HAP-1 (cell line): ENCODE data around the gene ARL2.
"Not testable (repeated sequence)": the region's sequence is repeated elsewhere in the genome, so short reads cannot be mapped to it uniquely, and the experiment has no call there.

Experiments used
- DNase-seq, 2 experiments: peaks; one replicate each; pipeline ENCODE4 v3.0.0-alpha.2; 2016 to 2020; ENCODE audit warnings: low spot score in 2 of 2
- H3K27me3 ChIP-seq: fragments of 250-450 bp; sonication (Bioruptor Pico); 2 replicates; pipeline ENCODE4 v1.5.1; 2020; ENCODE audit warnings: low read depth, mild to moderate bottlenecking, moderate library complexity
- H3K36me3 ChIP-seq: fragments of 250-450 bp; sonication (Bioruptor Pico); replicated peaks from 2 replicates; pipeline ENCODE4 v1.5.1; 2020; ENCODE audit warnings: mild to moderate bottlenecking
- H3K4me1 ChIP-seq: fragments of 250-450 bp; sonication (Bioruptor Pico); 2 replicates; pipeline ENCODE4 v1.5.1; 2020; ENCODE audit warnings: mild to moderate bottlenecking
- H3K4me3 ChIP-seq: fragments of 250-450 bp; sonication (Bioruptor Pico); 2 replicates; pipeline ENCODE4 v1.5.1; 2020; ENCODE audit warnings: mild to moderate bottlenecking, moderate library complexity
- H3K9me3 ChIP-seq: fragments of 250-450 bp; sonication (Bioruptor Pico); 2 replicates; pipeline ENCODE4 v1.5.1; 2020; ENCODE audit warnings: mild to moderate bottlenecking, moderate library complexity
- in situ Hi-C: fragments of 300-500 bp; cut with MboI; formaldehyde crosslinking; loops from 3 replicates; pipeline ENCODE4 v1.14.3; 2020; ENCODE audit warnings: low sequenced_read_pairs, inconsistent platforms, mixed read lengths

ARL2 gene

GRCh38 chr11:64996710-64997380 is 17.1 kb upstream of the ARL2 start, which contains the start of gene BATF2:
TSS of gene BATF2 (minus strand) at chr11:64996971. CDS start at chr11:64996914, 57 bp downstream.
- no peaks in the 10 kb centered on the region for H3K9me3 ChIP-seq
- H3K27me3 ChIP-seq: 0 out of 2 replicates have a peak, but pooled peaks cover 3% of the 10 kb centered on the region
- peak; percentile 41 to 67 for DNase-seq
- H3K4me1 ChIP-seq: peaks cover 6% of the 10 kb centered on the region; the same call in 1 of the 2 replicates
- H3K36me3 ChIP-seq: no peaks in the 10 kb centered on the region
- H3K4me3 ChIP-seq: no peak within 1 kb of the TSS
- in situ Hi-C loops: no loop called here

GRCh38 chr11:64998141-64998540 is 15.8 kb upstream of the ARL2 start:
- H3K27me3 ChIP-seq: 0 out of 2 replicates have a peak, but pooled peaks cover 3% of the 10 kb centered on the region
- in situ Hi-C loops: no loop called here
- no peaks in the 10 kb centered on the region for H3K36me3 ChIP-seq
- peaks cover 6% of the 10 kb centered on the region; the same call in 1 of the 2 replicates for H3K4me1 ChIP-seq
- H3K4me3 ChIP-seq: no peak overlapping the region
- H3K9me3 ChIP-seq: no peaks in the 10 kb centered on the region
- no peak for DNase-seq

DNA sequence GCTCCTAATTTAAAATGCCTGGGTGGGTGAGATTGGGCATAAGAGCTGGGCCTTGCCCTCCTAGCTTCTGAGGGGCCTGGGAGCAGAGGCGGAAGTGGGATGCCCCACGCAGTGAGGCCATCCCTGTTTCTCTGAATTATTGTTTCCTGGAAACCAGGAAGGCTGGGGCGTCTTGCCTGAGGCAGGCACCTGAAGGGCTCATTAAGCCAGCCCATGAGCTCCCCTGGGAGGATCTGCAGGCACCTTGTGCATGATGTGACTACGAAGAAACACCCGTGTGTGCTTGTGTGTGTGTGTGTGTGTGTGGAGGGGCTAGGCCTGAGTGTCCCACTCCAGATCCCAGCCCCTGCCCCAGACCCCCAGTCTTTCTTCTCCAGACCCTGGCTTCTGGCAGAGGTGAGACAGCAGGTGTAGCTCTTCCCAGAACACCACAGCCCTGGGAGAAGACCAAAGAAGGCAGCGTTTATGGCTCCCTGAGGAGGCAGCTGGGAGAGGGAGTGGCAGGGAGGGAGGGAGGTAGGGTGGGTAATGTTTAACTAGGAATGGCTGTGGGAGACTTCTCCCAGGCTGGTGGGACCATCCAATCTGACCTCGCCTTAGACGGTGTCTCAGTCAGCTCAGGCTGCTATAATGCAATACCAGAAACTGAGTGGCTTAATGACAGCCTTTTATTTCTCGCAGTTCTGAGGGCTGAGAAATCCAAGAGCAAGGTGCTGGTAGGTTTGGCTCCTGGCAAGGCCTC is 15.1 kb upstream of the ARL2 start:
- H3K36me3 ChIP-seq: no peaks in the 10 kb centered on the region
- in situ Hi-C loops: no loop called here
- peaks cover 6% of the 10 kb centered on the region; the same call in 1 of the 2 replicates for H3K4me1 ChIP-seq
- no peak for DNase-seq
- H3K4me3 ChIP-seq: no peak overlapping the region
- no peaks in the 10 kb centered on the region for H3K27me3 ChIP-seq
- no peaks in the 10 kb centered on the region for H3K9me3 ChIP-seq

GRCh38 chr11:64999478-64999877 is 14.5 kb upstream of the ARL2 start:
- H3K36me3 ChIP-seq: no peaks in the 10 kb centered on the region
- H3K9me3 ChIP-seq: no peaks in the 10 kb centered on the region
- DNase-seq: no peak
- H3K4me3 ChIP-seq: no peak overlapping the region
- in situ Hi-C loops: no loop called here
- no peaks in the 10 kb centered on the region for H3K27me3 ChIP-seq
- peaks cover 6% of the 10 kb centered on the region; the same call in 1 of the 2 replicates for H3K4me1 ChIP-seq

- H3K36me3 ChIP-seq: no peaks in the 10 kb centered on the region
- no peak for DNase-seq
- no peak overlapping the region for H3K4me3 ChIP-seq
- H3K4me1 ChIP-seq: peaks cover 6% of the 10 kb centered on the region; the same call in 1 of the 2 replicates
- no peaks in the 10 kb centered on the region for H3K9me3 ChIP-seq
- in situ Hi-C loops: no loop called here
- H3K27me3 ChIP-seq: no peaks in the 10 kb centered on the region
Observed at GRCh38 chr11:65002706-65003105, 11.3 kb upstream of the ARL2 start.

GRCh38 chr11:65003282-65003681 is 10.7 kb upstream of the ARL2 start:
- no peak overlapping the region for H3K4me3 ChIP-seq
- peaks cover 6% of the 10 kb centered on the region; the same call in 1 of the 2 replicates for H3K4me1 ChIP-seq
- H3K27me3 ChIP-seq: no peaks in the 10 kb centered on the region
- in situ Hi-C loops: no loop called here
- no peak for DNase-seq
- no peaks in the 10 kb centered on the region for H3K9me3 ChIP-seq
- no peaks in the 10 kb centered on the region for H3K36me3 ChIP-seq

DNA sequence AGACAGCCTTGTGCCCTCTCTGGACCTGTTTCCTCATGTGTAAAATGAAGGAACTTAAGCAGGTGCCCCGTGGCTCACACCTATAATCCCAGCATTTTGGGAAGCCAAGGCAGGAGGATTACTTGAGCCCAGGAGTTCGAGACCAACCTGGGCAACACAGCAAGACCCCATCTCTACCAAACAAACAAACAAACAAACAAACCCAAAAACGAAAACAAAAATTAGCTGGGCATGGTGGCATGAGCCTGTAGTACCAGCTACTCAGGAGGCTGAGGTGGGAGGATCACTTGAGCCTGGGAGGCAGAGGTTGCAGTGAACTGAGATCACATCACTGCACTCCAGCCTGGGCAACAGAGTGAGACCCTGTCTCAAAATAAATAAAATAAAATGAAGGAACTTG is 10.0 kb upstream of the ARL2 start:
- H3K36me3 ChIP-seq, H3K4me1 ChIP-seq, H3K9me3 ChIP-seq, in situ Hi-C loops, H3K27me3 ChIP-seq, DNase-seq, H3K4me3 ChIP-seq: not testable (repeated sequence)

DNA sequence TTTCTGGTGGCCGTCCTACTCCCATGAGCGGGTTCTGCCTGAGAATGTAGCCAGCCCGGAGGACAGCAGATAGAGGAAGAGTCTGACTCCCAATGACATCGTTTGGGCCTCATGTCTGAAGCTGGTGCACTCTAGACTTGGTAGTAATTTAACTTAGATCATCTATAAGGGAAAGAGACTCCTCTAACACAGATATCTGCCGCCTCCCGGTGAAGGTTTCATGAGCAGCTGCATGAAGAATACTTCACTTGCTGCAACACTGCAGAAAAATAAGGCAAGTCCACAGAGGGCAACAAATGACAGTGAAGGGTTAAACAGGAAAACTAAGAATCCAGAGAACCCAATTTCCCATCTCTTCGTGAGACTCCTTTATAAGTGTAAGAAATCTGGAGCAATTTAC is 5.9 kb upstream of the ARL2 start:
- no peak for DNase-seq

DNA sequence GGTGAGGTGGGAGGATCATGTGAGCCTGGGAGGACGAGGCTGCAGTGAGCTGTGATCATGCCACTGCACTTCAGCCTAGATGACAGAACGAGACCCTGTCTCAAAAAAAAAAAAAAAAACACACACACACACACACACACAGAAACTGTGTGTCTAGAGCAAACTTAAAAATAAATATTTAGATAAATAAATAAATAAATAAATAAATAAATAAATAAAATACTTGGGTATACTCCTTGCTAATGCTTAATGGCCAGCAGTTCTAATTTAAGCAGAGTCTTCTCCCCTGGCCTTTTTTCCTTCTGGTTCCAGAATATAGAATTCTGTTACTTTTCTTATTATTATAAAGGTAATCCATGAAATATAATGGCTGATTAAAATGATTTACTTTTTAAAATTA is 5.1 kb upstream of the ARL2 start:
- Histone ChIP-seq H3K36me3 (no peaks in the 10 kb centered on the region), H3K4me3 (no peak overlapping the region), H3K9me3 (no peaks in the 10 kb centered on the region; the same call in 1 of the 2 replicates), H3K4me1 (peaks cover 3% of the 10 kb centered on the region; the same call in 1 of the 2 replicates), H3K27me3 (no peaks in the 10 kb centered on the region)
- in situ Hi-C loops: no loop called here
- DNase-seq: no peak

More for the DNA sequence above, 5.9 kb upstream of the ARL2 start:
- Histone ChIP-seq H3K27me3 (no peaks in the 10 kb centered on the region), H3K36me3 (no peaks in the 10 kb centered on the region), H3K4me3 (no peak overlapping the region), H3K9me3 (no peaks in the 10 kb centered on the region; the same call in 1 of the 2 replicates), H3K4me1 (no peaks in the 10 kb centered on the region)
- in situ Hi-C loops: no loop called here

GRCh38 chr11:65013130-65013887 is 651 bp upstream of the ARL2 start:
- Histone ChIP-seq H3K36me3 (peaks cover 11% of the 10 kb centered on the region), H3K9me3 (no peaks in the 10 kb centered on the region; the same call in 1 of the 2 replicates), H3K27me3 (no peaks in the 10 kb centered on the region), H3K4me3 (peak overlapping the region; percentile 64), H3K4me1 (peaks cover 10% of the 10 kb centered on the region)
- DNase-seq: peak; percentile 78 to 93
- in situ Hi-C loops: no loop called here

- H3K36me3 ChIP-seq: peaks cover 16% of the 10 kb centered on the region
- H3K9me3 ChIP-seq: no peaks in the 10 kb centered on the region; the same call in 1 of the 2 replicates
- H3K4me3 ChIP-seq: peak overlapping the region; percentile 64
- peaks cover 10% of the 10 kb centered on the region for H3K4me1 ChIP-seq
- no peaks in the 10 kb centered on the region for H3K27me3 ChIP-seq
- in situ Hi-C loops: no loop called here
- no peak for DNase-seq
Observed at GRCh38 chr11:65014726-65015227, 817 bp downstream of the ARL2 start.

DNA sequence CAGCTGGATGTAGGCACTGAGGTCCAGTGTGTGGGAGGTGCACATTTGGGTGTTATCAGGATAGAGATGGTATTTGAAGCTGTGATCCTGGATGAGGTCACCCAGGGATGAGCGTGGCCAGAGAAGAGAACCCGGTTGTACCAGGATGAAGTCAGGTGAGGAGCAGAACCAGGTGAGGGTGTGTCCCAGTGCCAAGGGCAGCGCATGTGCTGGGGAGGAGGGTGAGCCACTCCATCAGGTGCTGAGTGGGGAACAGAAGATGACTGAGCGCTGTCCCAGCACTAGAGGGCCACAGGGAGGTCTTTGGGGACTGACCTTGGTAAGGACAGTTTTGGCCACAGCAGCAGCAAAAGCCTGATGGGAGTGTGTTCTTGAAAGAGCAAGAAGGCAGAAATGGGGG is 2.7 kb downstream of the ARL2 start:
- in situ Hi-C loops: no loop called here
- DNase-seq: no peak
- no peaks in the 10 kb centered on the region for H3K27me3 ChIP-seq
- H3K36me3 ChIP-seq: peaks cover 20% of the 10 kb centered on the region
- H3K4me3 ChIP-seq: no peak overlapping the region
- H3K4me1 ChIP-seq: peaks cover 10% of the 10 kb centered on the region
- H3K9me3 ChIP-seq: no peaks in the 10 kb centered on the region; the same call in 1 of the 2 replicates

- in situ Hi-C loops: no loop called here
- Histone ChIP-seq H3K9me3 (no peaks in the 10 kb centered on the region; the same call in 1 of the 2 replicates), H3K36me3 (peaks cover 20% of the 10 kb centered on the region), H3K4me1 (peaks cover 10% of the 10 kb centered on the region), H3K4me3 (no peak overlapping the region), H3K27me3 (no peaks in the 10 kb centered on the region)
- no peak for DNase-seq
Observed at GRCh38 chr11:65017937-65018336, 4.0 kb downstream of the ARL2 start.
